Measurements from ENCODE around the gene CPZ. TPM values are rescaled to one million over a fixed set of nuclear protein-coding genes. Genes with fewer than 3 reads are reported as not detected.

Gene CPZ
- total RNA-seq, 4 donors from 2014 or later = 0.42 to 2.7 (median 2.2) TPM

DNA sequence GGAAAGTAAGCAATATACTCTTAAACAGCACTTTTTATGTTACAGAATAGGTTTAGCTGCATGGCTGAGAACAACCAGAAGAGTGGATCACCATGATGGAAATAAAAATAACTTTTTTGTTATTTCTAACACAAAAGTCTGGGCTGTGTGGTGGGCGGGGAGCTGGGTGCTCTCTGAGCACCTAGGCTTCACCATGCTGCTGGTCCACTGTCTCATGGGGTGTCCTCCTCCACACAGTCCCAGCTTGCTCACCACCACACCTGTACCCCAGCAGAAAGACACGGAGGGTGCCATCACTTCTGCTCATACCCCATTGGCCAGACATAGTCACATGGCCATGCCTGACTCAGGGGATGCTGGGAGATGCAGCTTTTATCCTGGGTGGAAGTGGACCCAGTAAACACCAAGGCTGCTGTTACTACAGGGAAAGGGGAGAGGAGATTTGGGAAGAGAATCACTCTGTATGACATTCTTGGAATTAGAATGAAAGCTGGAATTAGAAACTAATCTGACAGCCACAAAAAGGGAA lies 45.0 kb downstream of the CPZ start:
- H3K9me3 ChIP-seq = no peaks in the 10 kb centered on the region
- no peak overlapping the region for H3K27ac ChIP-seq (replicated peaks in 1 of 4)
- TF ChIP-seq EP300 (IDR thresholded peaks at IDR 0.05) = no peak
- TF ChIP-seq, protein P1, sequence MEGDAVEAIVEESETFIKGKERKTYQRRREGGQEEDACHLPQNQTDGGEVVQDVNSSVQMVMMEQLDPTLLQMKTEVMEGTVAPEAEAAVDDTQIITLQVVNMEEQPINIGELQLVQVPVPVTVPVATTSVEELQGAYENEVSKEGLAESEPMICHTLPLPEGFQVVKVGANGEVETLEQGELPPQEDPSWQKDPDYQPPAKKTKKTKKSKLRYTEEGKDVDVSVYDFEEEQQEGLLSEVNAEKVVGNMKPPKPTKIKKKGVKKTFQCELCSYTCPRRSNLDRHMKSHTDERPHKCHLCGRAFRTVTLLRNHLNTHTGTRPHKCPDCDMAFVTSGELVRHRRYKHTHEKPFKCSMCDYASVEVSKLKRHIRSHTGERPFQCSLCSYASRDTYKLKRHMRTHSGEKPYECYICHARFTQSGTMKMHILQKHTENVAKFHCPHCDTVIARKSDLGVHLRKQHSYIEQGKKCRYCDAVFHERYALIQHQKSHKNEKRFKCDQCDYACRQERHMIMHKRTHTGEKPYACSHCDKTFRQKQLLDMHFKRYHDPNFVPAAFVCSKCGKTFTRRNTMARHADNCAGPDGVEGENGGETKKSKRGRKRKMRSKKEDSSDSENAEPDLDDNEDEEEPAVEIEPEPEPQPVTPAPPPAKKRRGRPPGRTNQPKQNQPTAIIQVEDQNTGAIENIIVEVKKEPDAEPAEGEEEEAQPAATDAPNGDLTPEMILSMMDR (IDR thresholded peaks at IDR 0.05) = no peak
- TF ChIP-seq POLR2A (IDR thresholded peaks at IDR 0.05; ENCODE audit: low read depth) = no peak
- TF ChIP-seq POLR2AphosphoS5 (IDR thresholded peaks at IDR 0.05) = no peak
- DNase-seq (ENCODE audit: extremely low spot score) = no peak
- 81% methylated on average over 2 of the region's 2 CpGs for WGBS
- intact Hi-C loops (cut with DNase I) = no loop called here
- no peak overlapping the region for H3K4me3 ChIP-seq
- peaks cover 0 to 26% (median 4%) of the 10 kb centered on the region in 4 donors for H3K27me3 ChIP-seq
- H3K4me1 ChIP-seq = no peaks in the 10 kb centered on the region
- H3K36me3 ChIP-seq = no peaks in the 10 kb centered on the region

DNA sequence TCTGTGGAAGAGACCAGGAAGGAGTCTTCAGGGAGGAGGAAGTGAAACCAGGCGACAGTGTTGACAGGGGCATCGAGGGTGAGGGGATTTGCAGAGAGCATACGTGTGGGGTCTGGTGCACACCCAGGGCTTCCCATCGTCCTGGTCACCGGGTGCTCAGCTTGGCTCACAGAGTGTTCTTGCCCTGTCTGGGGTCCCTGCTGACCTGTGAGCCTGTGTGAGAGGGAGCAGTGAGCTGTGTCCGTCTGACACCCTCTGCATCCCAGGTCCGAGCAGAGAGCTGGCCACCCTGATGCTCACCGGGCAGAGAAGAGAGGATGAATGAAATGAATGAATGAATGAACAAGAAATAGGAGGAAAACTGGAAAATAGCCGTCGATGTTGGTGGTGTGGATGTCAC lies 46.5 kb downstream of the CPZ start:
- WGBS = 66% methylated on average over 10 of the region's 10 CpGs
- H3K27me3 ChIP-seq = peaks cover 0 to 26% (median 4%) of the 10 kb centered on the region in 4 donors
- H3K4me1 ChIP-seq = no peaks in the 10 kb centered on the region
- intact Hi-C loops (cut with DNase I) = no loop called here
- no peaks in the 10 kb centered on the region for H3K36me3 ChIP-seq
- no peak overlapping the region for H3K27ac ChIP-seq (replicated peaks in 1 of 4)
- DNase-seq (ENCODE audit: extremely low spot score) = no peak
- no peak overlapping the region for H3K4me3 ChIP-seq
- H3K9me3 ChIP-seq = no peaks in the 10 kb centered on the region
- TF ChIP-seq EP300 (IDR thresholded peaks at IDR 0.05) (no peak), POLR2AphosphoS5 (IDR thresholded peaks at IDR 0.05) (no peak), POLR2A (IDR thresholded peaks at IDR 0.05; ENCODE audit: low read depth) (no peak)
- TF ChIP-seq, protein P1 (IDR thresholded peaks at IDR 0.05) = no peak

DNA sequence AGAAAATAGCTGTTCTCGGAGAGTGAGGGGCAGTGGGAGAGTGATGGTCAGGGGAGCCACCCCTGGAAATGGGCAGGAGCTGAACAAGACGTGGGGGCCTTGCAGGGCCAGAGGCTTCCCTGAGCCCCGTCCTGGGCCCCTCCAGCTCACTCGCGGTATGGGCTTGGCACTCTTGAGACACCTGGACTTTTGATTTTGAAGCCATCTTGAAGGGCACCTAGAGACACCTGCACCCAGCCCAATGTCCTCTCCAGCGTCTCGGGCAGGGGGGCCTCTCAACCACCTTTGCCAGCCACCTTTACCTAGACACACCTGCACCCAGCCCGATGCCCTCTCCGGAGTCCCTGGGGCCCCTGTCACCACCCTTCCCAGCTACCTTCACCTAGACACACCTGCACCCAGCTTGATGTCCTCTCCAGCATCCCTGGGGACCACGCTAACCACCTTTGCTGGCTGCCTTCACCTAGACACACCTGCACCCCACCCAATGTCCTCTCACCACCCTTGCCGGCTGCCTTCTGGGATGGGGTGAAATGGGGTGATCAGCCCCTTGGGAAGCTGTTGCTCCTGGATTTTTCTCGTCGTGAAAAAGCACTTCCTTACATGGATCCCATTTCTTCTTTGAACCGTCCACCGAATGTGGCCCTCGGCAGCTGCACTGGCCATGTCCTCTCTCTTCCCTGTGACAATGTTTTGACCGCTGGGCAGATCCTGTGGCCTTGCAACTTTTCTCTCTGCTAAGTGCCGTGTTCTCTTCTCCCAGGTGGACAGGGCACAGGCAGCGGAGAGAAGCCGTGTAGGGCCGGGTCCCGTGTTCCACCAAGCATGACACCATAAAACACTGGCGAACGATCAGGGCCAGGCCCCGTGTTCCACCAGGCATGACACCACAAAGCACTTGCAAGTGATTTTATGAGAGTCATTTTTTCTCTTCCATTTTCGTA lies 47.5 kb downstream of the CPZ start:
- TF ChIP-seq POLR2A (IDR thresholded peaks at IDR 0.05; ENCODE audit: low read depth) = no peak
- TF ChIP-seq EP300 (IDR thresholded peaks at IDR 0.05) = no peak
- TF ChIP-seq, protein P1 (IDR thresholded peaks at IDR 0.05) = no peak
- TF ChIP-seq POLR2AphosphoS5 (IDR thresholded peaks at IDR 0.05) = no peak
- intact Hi-C loops (cut with DNase I) = no loop called here
- Histone ChIP-seq H3K27me3 (peaks cover 0 to 27% (median 4%) of the 10 kb centered on the region in 4 donors), H3K27ac (replicated peaks in 1 of 4) (no peak overlapping the region), H3K4me3 (no peak overlapping the region), H3K4me1 (no peaks in the 10 kb centered on the region), H3K36me3 (no peaks in the 10 kb centered on the region), H3K9me3 (no peaks in the 10 kb centered on the region)
- WGBS = 89% methylated on average over 26 of the region's 26 CpGs
- no peak for DNase-seq (ENCODE audit: extremely low spot score)

DNA sequence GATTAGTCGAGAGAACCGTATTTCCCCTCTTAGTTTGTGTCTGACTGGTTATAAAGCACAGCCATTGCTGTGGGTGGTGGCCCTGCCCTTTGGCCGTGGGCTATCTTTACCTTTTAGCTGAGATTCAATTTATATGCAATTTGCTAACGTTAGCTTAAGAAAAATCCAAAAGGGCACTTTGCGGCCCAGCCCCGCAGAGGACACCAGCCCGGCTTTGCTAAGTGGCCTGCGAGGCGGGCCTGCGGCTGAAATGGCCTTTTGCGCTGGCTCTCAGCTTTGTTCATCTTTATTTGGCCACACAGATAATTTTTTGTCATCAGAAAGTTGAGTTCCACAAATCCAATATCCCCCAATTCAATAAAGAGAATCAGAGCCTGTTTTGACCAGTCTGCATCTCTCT lies 48.3 kb downstream of the CPZ start:
- Histone ChIP-seq H3K27me3 (peaks cover 0 to 32% (median 4%) of the 10 kb centered on the region in 4 donors), H3K27ac (replicated peaks in 1 of 4) (no peak overlapping the region), H3K4me1 (no peaks in the 10 kb centered on the region), H3K36me3 (no peaks in the 10 kb centered on the region), H3K4me3 (no peak overlapping the region), H3K9me3 (no peaks in the 10 kb centered on the region)
- TF ChIP-seq POLR2AphosphoS5 (IDR thresholded peaks at IDR 0.05) = no peak
- intact Hi-C loops (cut with DNase I) = no loop called here
- DNase-seq (ENCODE audit: extremely low spot score) = no peak
- 86% methylated on average over 11 of the region's 11 CpGs for WGBS

DNA sequence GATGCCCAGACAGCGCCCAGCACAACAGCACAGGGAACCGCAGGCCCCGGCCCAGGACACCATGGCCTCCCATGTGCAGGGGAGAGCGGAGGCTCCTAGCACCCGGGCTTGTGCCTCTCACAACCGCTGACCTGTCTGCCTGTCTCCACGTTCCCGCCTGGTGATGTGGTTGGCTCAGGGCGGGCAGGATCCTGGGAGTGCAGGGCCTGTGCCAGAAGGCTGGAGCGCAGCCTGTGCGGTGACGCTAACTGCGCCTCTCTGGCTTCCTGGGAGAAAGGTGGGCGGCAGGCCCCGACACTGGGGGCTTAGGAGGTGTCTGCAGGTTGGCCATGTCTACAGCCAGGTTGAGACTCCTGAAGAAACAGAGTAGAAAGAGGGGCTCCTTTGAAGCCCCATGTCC lies 48.7 kb downstream of the CPZ start:
- no peaks in the 10 kb centered on the region for H3K9me3 ChIP-seq
- intact Hi-C loops (cut with DNase I) = no loop called here
- H3K27ac ChIP-seq (replicated peaks in 1 of 4) = no peak overlapping the region
- no peak for DNase-seq (ENCODE audit: extremely low spot score)
- H3K27me3 ChIP-seq = peaks cover 0 to 37% (median 4%) of the 10 kb centered on the region in 4 donors
- H3K4me3 ChIP-seq = no peak overlapping the region
- no peaks in the 10 kb centered on the region for H3K36me3 ChIP-seq
- no peak for TF ChIP-seq EP300 (IDR thresholded peaks at IDR 0.05)
- TF ChIP-seq POLR2AphosphoS5 (IDR thresholded peaks at IDR 0.05) = no peak
- TF ChIP-seq POLR2A (IDR thresholded peaks at IDR 0.05; ENCODE audit: low read depth) = no peak
- TF ChIP-seq, protein P1 (IDR thresholded peaks at IDR 0.05) = no peak
- no peaks in the 10 kb centered on the region for H3K4me1 ChIP-seq
- WGBS = 94% methylated on average over 6 of the region's 15 CpGs
